ENCODE measurements around the gene PTH2.

Gene PTH2

DNA sequence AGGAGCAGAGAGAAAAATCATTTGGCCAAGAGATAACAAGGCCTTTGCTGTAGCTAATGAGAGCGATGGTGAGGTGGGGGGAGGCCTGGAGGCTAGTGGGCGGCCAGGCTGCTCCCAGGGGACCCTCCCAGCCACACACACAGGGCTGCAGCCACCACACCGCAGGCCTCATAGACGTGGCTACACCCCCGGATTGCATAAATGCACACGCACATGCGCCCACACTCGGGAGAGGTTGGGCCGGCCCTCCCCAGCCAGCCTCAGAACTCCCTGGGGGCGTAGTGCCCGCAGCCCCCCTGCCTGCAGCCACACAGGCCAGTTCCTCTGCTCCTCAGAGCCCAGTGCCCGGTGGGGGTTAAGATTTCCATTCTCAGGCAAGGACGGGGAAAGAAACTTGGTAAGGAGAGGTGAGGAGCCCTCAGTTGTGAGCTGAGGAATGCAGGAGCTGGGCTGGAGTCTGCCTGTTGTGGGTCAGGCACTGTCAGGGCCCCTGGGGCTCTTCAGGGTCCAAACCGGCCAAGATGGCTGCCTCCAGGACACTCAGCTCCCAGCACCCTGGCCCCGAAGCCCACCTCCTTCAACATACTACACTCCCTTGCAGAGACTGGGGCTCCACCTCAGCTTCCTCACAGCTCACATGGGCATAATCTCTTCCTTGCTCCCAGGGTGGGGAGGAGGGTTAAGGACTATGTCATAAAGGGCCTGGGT is 8.0 kb downstream of the PTH2 start:
- FAIRE-seq: no peak
- no peak for DNase-seq (ENCODE audit: insufficient read length, low spot score)

DNA sequence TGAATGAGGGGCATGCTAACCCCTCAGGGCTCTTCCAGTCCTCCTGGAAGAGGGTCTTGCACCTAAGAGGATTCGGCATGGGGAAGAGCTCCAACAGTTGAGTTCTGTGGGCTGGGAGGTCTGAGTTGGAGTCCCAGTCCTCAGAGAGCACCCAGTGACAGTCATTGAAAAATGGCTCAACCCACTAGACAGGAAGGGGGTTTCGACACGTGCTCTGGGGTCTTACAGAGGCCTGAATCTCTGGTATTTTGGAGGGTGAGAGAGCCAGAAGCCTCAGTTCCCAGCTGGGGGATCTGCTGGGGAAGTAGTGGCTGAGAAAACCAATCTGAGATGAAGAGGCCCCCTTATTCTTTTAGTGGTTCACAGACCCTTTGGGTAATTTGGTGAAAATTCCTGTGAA is 9.0 kb downstream of the PTH2 start:
- FAIRE-seq (no peak), DNase-seq (ENCODE audit: insufficient read length, low spot score) (no peak)

DNA sequence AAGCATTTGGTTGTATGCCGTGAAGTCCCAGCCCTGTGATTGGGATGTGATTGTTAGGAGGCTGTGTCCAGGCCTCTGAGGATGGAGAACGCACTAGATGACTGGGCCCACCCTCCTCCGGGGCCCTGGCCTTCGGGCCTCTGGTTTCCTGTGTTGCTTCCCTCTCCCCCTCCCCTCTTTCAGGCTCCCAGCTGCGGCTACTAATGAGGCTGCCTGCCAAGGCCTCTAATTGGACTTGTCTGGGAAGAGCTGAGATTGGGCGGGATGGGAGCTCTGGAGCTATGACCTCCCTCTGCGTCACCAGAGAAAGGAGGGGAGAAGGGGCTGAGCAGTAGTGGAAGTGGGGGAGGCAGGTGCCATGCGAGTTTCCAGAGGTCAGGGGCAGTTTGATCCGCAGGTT is 9.9 kb downstream of the PTH2 start:
- FAIRE-seq: no peak
- no peak for DNase-seq (ENCODE audit: insufficient read length, low spot score)

DNA sequence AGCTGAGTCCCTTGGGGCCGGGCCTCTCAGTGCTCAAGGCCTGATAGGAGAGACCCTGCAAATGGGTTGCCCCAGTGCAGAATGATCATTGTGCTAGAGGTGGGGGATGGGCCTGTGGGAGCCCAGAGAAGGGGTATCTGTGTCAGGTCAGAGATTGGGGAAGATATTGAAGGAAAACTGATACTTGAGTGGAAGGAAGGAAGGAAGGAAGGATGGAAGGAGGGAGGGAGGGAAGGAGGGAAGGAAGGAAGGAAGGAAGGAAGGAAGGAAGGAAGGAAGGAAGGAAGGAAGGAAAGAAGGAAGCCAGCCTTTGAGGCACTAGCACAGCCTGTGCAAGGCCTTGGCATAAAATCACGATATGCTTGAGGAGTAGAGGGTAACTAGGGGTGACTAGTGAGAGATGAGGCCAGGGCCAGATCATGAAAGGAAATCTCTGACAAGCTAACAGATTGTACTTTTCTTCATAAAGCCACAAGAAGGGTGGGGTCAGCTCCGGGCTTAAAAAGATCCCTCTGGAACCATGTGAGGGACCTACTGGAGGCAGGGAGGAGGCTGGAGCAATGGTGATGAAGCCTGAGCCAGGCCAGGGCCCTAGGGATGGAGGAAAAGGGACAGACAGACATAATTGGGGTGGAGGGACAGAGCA is 11.4 kb downstream of the PTH2 start:
- DNase-seq (ENCODE audit: insufficient read length, low spot score) (no peak), FAIRE-seq (no peak)

DNA sequence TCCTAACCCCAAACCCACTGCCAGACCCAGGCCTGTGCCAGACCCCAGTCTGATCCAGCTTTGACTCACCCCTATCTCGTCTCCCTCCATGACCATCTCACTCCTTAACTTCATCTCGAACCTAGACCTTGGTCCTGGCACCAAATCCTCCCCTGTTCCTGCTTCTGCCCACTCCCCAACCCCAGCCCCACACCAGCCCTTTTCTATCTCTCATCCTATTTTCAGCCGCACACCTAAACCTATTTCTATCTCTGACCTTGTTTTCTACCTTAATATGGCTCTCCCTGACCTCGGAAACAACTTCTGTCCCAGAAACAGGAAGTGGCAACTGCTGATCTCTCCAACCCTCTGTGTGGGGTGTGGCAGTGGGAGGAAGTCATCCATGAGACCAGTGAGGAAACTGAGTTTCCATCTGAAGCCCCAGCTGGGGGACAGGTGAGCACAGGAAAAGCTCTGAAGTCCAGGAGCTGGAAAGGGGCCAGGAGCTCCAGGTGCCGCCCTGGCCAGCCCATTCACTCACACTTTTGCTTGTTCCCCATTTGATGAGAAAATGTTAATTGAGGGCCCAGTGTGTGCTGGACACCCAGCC is 13.7 kb downstream of the PTH2 start:
- DNase-seq (ENCODE audit: insufficient read length, low spot score): no peak
- FAIRE-seq: no peak

DNA sequence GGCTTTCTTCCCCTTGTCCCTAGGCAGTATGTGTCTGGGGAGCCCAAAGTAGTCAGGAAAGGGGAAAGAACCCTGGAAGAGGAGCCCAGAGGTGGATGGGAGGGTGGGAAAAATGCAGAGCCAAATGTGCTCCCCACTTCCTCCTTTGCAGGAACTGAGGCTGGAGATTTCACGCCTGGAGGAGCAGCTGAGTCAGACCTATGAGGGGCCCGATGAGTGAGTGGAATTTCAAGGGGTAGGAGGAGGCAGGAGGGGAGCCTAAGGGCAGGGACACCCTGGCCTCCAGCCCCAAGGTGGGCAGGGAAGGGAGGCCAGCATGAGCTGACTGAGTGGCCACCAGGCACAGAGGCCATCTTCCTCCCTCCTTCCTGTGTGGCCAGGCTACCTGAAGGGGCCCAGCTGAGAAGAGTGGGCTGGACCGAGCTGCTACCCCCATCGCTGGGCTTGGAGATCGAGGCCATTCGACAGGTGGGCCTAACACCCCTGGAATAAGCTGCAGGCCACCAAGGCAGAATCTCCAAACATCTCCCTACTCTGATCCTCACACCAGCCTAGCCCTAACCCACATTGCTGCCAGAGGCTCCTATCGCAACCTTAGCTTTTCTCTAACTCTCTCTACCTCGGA is 14.3 kb downstream of the PTH2 start:
- DNase-seq (ENCODE audit: insufficient read length, low spot score): no peak
- no peak for FAIRE-seq

DNA sequence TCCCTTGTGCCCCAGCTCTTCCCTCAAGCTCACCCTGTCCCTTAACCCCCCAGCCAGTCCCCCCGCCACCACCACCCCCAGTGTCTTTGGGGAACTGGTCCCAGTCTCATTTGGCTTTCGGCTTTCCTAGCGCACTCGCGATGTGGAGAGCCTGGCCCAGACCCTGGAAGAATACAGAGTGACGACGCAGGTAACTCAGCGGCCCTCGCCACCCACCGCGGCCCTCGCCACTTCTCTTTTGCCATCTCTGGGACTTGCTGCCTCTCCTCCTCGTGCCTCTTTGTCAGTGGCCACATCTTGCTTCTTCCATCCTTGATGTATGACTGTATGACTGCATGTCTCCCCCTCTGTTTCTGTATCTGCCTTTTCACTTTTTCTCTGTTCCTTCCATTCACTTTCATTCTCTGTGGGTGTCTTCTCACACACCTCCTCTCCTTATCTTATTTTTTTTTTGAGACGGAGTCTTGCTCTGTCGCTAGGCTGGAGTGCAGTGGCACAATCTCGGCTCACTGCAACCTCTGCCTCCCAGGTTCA is 15.7 kb downstream of the PTH2 start:
- FAIRE-seq: no peak
- DNase-seq (ENCODE audit: insufficient read length, low spot score): no peak

DNA sequence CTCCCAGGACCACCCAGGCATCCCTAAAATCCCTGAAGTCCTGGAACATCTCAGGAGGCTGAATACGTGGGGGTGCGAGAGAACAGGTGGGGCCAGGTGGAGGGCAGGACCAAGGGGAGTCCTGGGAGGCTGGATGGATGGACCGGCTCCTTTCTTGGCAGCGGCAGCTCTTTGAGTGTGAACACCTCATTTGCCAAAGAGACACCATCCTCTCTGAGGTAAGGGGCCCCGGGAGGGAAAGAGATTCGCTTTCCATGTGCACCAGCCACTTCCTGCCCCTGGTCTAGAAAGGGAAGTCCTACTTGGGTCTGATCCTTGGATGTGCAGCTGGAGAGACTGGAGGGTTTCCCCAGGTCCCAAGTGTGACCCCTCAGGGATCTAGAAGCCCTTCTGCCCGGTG is 16.2 kb downstream of the PTH2 start:
- DNase-seq (ENCODE audit: insufficient read length, low spot score) (no peak), FAIRE-seq (no peak)

DNA sequence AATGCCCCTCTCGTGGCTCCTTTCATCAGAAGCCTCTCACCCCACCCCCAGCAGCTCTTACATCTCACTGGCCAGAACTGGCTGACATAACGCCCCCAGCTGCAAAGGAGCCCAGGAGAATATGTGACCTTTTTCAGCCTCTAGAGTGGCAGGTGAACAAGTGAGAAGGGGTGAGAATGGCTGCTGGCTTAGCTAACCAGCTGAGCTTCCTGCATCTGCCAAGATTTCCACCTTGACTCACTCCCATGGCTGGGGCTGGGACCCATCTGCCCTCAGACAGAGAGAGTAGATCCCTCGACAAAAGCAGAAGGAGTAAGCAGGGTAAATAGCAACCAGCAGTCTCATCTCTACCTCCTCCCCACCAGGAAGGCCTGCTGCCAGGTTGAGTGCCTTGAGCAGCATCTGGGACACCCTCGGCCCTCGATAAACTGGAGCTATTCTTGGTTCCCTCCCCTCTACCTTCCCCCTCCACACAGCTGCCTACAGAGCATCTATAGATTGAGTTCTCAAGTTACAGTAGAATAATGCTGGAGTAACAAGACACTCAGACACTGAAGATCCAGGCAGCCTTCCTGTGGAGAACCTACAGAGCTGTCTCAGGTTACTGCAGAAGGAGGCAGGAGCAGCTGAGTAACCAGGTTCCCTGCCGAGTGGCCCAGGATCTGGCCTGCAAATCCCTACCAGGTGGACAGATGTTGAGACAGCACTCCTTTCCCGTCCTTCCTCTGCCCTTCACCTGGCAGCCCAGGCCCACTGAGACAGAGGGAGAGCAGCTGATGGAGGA is 19.6 kb downstream of the PTH2 start:
- DNase-seq (ENCODE audit: insufficient read length, low spot score) (peak; percentile 60), FAIRE-seq (peak; percentile 78)

DNA sequence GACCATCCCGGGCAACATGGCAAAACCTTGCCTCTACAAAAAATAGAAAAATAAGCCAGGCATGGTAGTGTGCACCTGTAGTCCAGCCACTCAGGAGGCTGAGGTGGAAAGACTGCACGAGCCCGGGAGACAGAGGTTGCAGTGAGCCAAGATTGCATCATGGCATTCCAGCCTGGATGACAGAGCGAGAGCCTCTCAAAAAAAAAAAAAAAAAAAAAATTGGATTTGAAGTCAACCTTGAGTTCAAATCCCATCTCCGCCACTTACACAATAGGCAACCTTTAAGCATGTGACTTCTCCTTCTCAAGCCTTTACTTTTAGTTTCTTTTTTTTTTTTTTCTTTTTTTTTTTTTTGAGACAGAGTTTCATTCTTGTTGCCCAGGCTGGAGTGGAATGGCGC is 23.2 kb downstream of the PTH2 start:
- FAIRE-seq: no peak

DNA sequence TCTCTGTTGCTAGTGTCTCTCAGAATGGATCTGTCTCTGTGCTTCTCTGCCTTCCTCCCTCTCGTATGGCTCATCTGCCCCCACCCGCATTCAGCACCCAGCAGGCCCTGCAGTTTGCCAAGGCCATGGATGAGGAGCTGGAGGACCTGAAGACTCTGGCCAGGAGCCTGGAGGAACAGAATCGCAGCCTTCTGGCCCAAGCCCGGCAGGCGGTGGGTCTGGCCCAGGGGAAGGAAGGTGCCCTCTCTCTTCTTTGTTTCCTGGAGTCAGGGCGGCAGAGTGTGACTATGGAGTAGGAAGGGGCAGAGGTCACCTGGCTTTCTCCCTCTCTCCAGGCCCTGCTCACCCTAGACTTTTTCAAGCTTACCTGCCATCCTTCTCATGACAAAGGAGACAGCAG is 24.3 kb downstream of the PTH2 start:
- FAIRE-seq: no peak
- DNase-seq (ENCODE audit: insufficient read length, low spot score): no peak

More for the DNA sequence above, 23.2 kb downstream of the PTH2 start:
- no peak for DNase-seq (ENCODE audit: insufficient read length, low spot score)

DNA sequence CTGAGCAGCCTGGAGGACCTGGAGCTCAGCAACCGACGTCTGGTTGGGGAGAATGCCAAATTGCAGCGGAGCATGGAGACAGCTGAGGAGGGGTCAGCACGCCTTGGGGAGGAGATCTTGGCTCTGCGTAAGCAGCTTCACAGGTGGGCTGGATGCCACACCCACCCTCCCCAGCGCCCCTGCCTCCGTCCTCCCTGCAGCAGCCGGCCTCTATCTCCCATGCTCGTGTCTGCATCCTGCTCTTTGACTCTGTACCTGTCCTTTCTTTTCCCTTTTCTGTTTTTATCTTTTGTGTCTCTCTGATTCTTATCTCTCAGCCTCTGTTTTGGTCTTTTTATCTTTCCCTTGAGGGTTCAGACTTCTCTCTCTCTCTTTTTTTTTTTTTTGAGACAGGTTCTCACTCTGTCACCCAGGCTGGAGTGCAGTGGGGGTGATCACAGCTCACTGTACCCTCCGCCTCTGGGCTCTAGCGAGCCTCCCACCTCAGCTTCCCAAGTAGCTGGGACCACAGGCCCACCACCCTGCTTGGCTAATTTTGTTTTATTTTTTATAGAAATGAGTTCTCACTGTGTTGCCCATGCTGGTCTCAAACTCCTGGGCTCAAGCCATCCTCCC is 25.1 kb downstream of the PTH2 start:
- FAIRE-seq: no peak
- DNase-seq (ENCODE audit: insufficient read length, low spot score): no peak

DNA sequence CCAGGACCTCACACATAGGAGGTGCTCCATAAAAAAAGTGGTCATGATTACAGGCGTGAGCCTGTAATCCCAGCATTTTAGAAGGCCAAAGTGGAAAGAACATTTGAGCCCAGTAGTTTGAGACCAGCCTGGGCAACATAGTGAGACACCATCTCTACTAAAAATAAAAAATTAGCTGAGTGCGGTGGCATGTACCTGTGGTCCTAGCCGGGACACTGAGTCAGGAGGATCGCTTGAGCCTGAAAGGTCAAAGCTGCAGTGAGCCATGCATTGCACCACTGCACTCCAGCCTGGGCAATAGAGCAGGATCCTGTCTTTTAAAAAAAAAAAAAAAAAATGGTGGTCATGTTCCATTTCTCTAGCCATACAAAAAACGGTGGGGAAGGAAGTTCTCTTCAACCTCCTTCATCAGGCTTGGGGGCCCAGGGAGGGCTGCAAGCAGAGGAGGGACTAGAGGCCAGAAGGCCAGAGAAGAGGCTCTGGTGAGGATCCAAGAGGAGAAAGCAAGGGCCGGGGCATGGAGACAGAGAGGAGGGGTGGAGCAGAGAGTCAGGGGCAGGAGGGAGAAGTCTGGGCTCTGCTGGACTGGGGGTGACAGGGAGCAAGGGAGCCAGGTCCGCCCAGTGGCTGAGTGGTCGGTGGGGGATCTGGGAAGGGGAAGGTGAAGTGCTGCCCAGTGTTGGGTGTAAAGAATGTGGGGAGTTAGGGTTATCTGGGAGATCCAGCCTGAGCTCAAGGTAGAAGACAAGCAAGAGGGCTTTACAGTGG is 26.3 kb downstream of the PTH2 start:
- no peak for DNase-seq (ENCODE audit: insufficient read length, low spot score)

DNA sequence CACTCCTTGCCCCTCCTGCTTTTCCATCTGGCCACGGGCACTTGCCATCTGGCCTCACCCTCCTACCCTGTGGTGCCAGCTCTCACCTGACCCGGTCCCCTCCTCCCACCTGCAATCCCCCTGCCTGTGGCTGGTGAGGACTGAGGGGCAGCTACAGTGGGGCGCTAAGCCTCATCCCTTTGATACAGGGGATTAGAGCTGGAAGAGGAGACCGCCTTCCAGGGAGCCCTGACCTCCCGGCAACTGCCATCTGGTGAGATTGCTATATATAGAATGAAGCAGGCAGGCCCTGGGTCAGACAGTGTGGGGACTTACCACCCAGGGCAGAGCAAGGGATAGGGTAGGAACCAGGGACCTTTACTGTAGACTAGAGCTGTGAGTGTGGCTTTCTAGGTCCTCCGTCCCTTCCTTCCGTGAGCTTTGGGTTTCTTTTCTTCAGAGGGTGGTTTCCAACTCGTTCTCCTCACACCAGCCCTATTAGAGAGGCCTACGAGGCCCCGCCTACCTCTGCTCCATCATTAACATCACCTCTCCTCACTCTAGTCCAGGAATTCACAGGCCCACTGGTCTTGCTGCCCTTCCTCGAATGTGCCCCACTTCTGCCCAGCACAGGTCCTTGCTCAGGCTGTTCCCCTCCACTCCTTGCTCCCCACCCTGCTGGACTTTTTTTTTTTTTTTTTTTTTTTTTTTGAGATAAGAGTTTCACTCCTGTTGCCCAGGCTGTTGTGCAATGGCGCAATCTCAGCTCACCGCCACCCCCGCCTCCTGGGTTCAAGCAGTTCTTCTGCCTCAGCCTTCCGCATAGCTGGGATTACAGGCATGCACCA is 27.4 kb downstream of the PTH2 start:
- DNase-seq (ENCODE audit: insufficient read length, low spot score): no peak
- no peak for FAIRE-seq

More for the DNA sequence above, 26.3 kb downstream of the PTH2 start:
- FAIRE-seq: no peak

DNA sequence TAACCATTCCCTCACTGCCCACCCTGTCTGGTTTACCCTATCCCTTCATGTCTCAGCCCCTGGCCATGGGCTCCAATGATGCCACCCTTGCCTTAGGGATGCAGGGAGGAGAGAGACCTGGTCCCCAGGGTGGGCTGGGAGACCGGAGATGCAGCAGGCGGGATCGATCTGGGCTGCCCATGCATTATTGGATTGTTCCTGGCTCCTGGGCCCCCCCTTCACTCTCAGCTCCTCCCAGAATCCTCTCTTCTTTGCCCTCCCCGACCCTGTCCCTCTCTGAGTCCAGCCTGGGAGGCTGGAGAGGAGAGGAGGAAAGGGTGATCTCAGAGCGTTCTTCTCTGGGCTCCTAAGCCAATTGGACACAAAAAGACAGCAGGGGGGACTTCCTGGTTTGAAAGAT is 29.4 kb downstream of the PTH2 start:
- FAIRE-seq (no peak), DNase-seq (ENCODE audit: insufficient read length, low spot score) (no peak)

DNA sequence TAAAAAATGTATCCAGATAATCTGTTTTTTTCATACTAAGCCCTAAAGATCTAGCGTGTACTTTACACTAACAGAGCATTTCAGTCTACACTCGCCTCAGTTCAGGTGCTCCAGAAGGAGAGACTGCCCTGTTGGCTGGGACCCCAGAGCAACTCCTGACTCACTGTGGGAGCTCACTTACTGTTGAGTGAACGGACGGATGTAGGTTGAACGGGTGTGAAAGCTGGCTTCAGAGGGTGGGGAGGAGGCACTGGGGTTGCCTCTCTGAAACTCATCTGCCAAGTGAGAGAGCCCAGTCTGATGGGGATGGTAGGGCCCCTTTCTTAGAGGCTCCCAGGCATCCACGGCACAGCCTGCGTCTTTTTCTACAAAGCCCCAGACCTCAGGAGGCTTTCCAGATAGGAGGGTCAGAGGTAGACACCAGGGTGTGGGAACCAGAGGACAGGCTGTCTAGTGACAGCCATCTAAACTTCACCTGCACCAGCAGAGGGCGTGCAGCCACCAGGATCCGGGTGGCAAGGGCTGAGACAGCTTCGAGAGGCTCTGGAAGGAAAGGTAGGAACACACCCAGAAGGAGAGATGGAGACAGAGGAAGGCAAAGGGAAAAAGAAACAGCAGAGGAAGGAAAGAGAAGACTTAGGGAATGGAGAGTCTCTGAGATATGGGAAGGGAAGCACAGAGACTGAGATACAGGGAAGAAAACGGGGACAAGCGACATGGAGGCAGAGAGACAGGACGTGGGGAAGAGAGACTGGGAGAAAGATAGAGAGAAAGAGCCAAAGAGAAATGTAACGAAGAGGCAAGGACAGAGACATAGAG is 31.5 kb downstream of the PTH2 start:
- peak; percentile 90 for DNase-seq (ENCODE audit: insufficient read length, low spot score)
- FAIRE-seq: peak; percentile 95

DNA sequence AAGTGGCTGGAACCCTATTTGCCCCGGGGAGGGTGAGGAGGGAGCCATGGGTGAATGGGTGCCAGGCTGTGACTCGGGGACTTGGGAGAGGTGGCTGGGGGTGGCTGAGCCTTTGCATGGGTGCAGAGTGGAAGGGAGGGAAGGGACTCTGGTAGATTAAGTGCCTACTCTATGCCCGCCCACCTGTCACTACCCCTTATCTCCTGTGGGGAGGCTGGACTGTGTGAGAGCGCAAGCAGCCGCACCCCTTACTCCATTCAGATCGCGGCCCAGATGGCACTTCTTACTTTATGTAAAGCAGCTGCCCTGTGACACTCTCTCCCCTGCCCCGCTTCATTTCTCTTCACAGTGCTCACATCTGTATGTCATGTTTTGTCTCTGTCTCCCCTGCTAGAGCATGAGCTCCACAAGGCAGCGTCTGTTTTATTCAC is 32.3 kb downstream of the PTH2 start:
- no peak for FAIRE-seq
- no peak for DNase-seq (ENCODE audit: insufficient read length, low spot score)

Measured in HTR-8/SVneo (cell line).